Dendritic cell treated with granulocyte-macrophage colony-stimulating factor and Interleukin-4, amounts not matched to agents 40 ng/mL and 50 ng/mL, for 4 days (primary cell): ENCODE measurements around the gene ARL16.

ENCODE experiments used
- H3K27ac Mint-ChIP-seq: one replicate; pipeline ENCODE4 v1.8.0; 2022; ENCODE audit warnings: mild to moderate bottlenecking, mixed read lengths
- H3K27me3 Mint-ChIP-seq: one replicate; pipeline ENCODE4 v1.8.0; 2022; ENCODE audit warnings: mild to moderate bottlenecking, mixed read lengths
- H3K36me3 Mint-ChIP-seq: one replicate; pipeline ENCODE4 v1.8.0; 2022; ENCODE audit warnings: low read depth, mixed read lengths
- H3K4me1 Mint-ChIP-seq: one replicate; pipeline ENCODE4 v1.8.0; 2022; ENCODE audit warnings: low read depth, mixed read lengths
- H3K4me3 Mint-ChIP-seq: one replicate; pipeline ENCODE4 v1.8.0; 2022; ENCODE audit warnings: mild to moderate bottlenecking, moderate library complexity, mixed read lengths
- H3K9me3 Mint-ChIP-seq: one replicate; pipeline ENCODE4 v1.8.0; 2022; ENCODE audit warnings: mixed read lengths
- intact Hi-C: fragments of 100-400 bp; cut with micrococcal nuclease; formaldehyde crosslinking; loops from one replicate; pipeline ENCODE4 v1.15.0; 2022

The ARL16 gene

GRCh38 chr17:81706757-81707624 is 23.4 kb upstream of the ARL16 start:
- Mint-ChIP-seq H3K27ac (no peak overlapping the region), H3K4me3 (no peak overlapping the region), H3K36me3 (peaks cover 62% of the 10 kb centered on the region), H3K4me1 (peaks cover 32% of the 10 kb centered on the region), H3K9me3 (no peaks in the 10 kb centered on the region), H3K27me3 (peaks cover 3% of the 10 kb centered on the region)
- intact Hi-C loops = no loop called here

GRCh38 chr17:81706232-81706611 is 22.6 kb upstream of the ARL16 start:
- Mint-ChIP-seq H3K27ac (no peak overlapping the region), H3K4me1 (peaks cover 35% of the 10 kb centered on the region), H3K27me3 (peaks cover 3% of the 10 kb centered on the region), H3K36me3 (peaks cover 70% of the 10 kb centered on the region), H3K4me3 (no peak overlapping the region), H3K9me3 (no peaks in the 10 kb centered on the region)
- intact Hi-C loops = no loop called here

- peaks cover under 1% of the 10 kb centered on the region for H3K27me3 Mint-ChIP-seq
- peaks cover 75% of the 10 kb centered on the region for H3K36me3 Mint-ChIP-seq
- intact Hi-C loops = no loop called here
- H3K4me1 Mint-ChIP-seq = peaks cover 35% of the 10 kb centered on the region
- no peak overlapping the region for H3K4me3 Mint-ChIP-seq
- no peak overlapping the region for H3K27ac Mint-ChIP-seq
- H3K9me3 Mint-ChIP-seq = no peaks in the 10 kb centered on the region
Measured at GRCh38 chr17:81705518-81706231, 22.1 kb upstream of the ARL16 start.

- H3K27ac Mint-ChIP-seq = peak overlapping the region; percentile 94
- H3K27me3 Mint-ChIP-seq = no peaks in the 10 kb centered on the region
- intact Hi-C loops = loop anchor here (1.0 kb wide), 1 partner anchor 8 kb away; the partner anchor contains the start of gene SLC25A10
- peak overlapping the region; percentile 98 for H3K4me3 Mint-ChIP-seq
- H3K4me1 Mint-ChIP-seq = peaks cover 37% of the 10 kb centered on the region
- peaks cover 91% of the 10 kb centered on the region for H3K36me3 Mint-ChIP-seq
- H3K9me3 Mint-ChIP-seq = no peaks in the 10 kb centered on the region
Measured at GRCh38 chr17:81703747-81704654, 20.4 kb upstream of the ARL16 start.

- Mint-ChIP-seq H3K9me3 (no peaks in the 10 kb centered on the region), H3K4me3 (peak within 1 kb of the TSS; percentile 98), H3K27me3 (no peaks in the 10 kb centered on the region), H3K4me1 (peaks cover 37% of the 10 kb centered on the region), H3K36me3 (peaks cover 92% of the 10 kb centered on the region), H3K27ac (peak within 1 kb of the TSS; percentile 94)
- intact Hi-C loops = loop anchor here (1.0 kb wide), 2 partner anchors 9 to 21 kb away; partner anchors contain the start of gene SLC25A10
Measured at GRCh38 chr17:81702934-81703746, 19.5 kb upstream of the ARL16 start, which contains the start of gene MRPL12. Gene MRPL12, plus strand, starts transcription at chr17:81703367. Its CDS starts 135 bp downstream, at chr17:81703502.

GRCh38 chr17:81701288-81702071 is 17.9 kb upstream of the ARL16 start:
- intact Hi-C loops = loop anchor here (1.0 kb wide), 1 partner anchor 19 kb away; no protein-coding TSS in a partner anchor
- no peaks in the 10 kb centered on the region for H3K27me3 Mint-ChIP-seq
- H3K4me3 Mint-ChIP-seq = peak overlapping the region; percentile 14
- H3K9me3 Mint-ChIP-seq = no peaks in the 10 kb centered on the region
- peaks cover 37% of the 10 kb centered on the region for H3K4me1 Mint-ChIP-seq
- H3K36me3 Mint-ChIP-seq = peaks cover 92% of the 10 kb centered on the region
- peak overlapping the region; percentile 94 for H3K27ac Mint-ChIP-seq

GRCh38 chr17:81700353-81701287 is 17.0 kb upstream of the ARL16 start:
- no peak overlapping the region for H3K4me3 Mint-ChIP-seq
- intact Hi-C loops = no loop called here
- peaks cover 37% of the 10 kb centered on the region for H3K4me1 Mint-ChIP-seq
- no peaks in the 10 kb centered on the region for H3K27me3 Mint-ChIP-seq
- peaks cover 92% of the 10 kb centered on the region for H3K36me3 Mint-ChIP-seq
- no peak overlapping the region for H3K27ac Mint-ChIP-seq
- H3K9me3 Mint-ChIP-seq = no peaks in the 10 kb centered on the region

- Mint-ChIP-seq H3K27ac (no peak overlapping the region), H3K4me1 (peaks cover 26% of the 10 kb centered on the region), H3K27me3 (no peaks in the 10 kb centered on the region), H3K4me3 (no peak overlapping the region), H3K36me3 (peaks cover 100% of the 10 kb centered on the region), H3K9me3 (no peaks in the 10 kb centered on the region)
- intact Hi-C loops = no loop called here
Measured at GRCh38 chr17:81697261-81698044, 13.9 kb upstream of the ARL16 start.

GRCh38 chr17:81696218-81696941 is 12.8 kb upstream of the ARL16 start:
- Mint-ChIP-seq H3K4me1 (peaks cover 15% of the 10 kb centered on the region), H3K4me3 (no peak overlapping the region), H3K27me3 (no peaks in the 10 kb centered on the region), H3K27ac (no peak overlapping the region), H3K9me3 (no peaks in the 10 kb centered on the region), H3K36me3 (peaks cover 100% of the 10 kb centered on the region)
- intact Hi-C loops = no loop called here

- H3K4me3 Mint-ChIP-seq = no peak overlapping the region
- H3K27ac Mint-ChIP-seq = no peak overlapping the region
- no peaks in the 10 kb centered on the region for H3K9me3 Mint-ChIP-seq
- peaks cover 10% of the 10 kb centered on the region for H3K4me1 Mint-ChIP-seq
- intact Hi-C loops = no loop called here
- peaks cover 100% of the 10 kb centered on the region for H3K36me3 Mint-ChIP-seq
- H3K27me3 Mint-ChIP-seq = no peaks in the 10 kb centered on the region
Measured at GRCh38 chr17:81695801-81696200, 12.2 kb upstream of the ARL16 start.
